Activated T-helper 1 cell treated with anti-CD3 and anti-CD28 coated beads, Interleukin-12 subunit alpha, Interleukin-12 subunit beta, Interleukin-2, Interleukin-4 antibody, amounts not matched to agents 30 ng/mL and 10 ng/mL and 1 ng/mL, durations not matched to agents 14 hours and 24 hours and 36 hours (primary cell): ENCODE results near the gene TSC22D4. TPM values are rescaled to one million over a fixed set of nuclear protein-coding genes. Genes with fewer than 3 reads are reported as not detected.

Experiments used
- DNase-seq: peaks from one replicate; pipeline ENCODE4 v3.0.0; 2021; ENCODE audit warnings: low spot score
- H3K27ac Mint-ChIP-seq: one replicate; pipeline ENCODE4 v1.8.0; 2021; ENCODE audit warnings: mild to moderate bottlenecking, mixed read lengths
- H3K27me3 Mint-ChIP-seq: one replicate; pipeline ENCODE4 v1.8.0; 2022; ENCODE audit warnings: mild to moderate bottlenecking, moderate library complexity, mixed read lengths; ENCODE audit not compliant: insufficient read depth
- H3K36me3 Mint-ChIP-seq: one replicate; pipeline ENCODE4 v1.8.0; 2021; ENCODE audit warnings: low read depth, mixed read lengths
- H3K4me1 Mint-ChIP-seq: one replicate; pipeline ENCODE4 v1.8.0; 2021; ENCODE audit warnings: low read depth, mixed read lengths
- H3K4me3 Mint-ChIP-seq: one replicate; pipeline ENCODE4 v1.8.0; 2021; ENCODE audit warnings: mild to moderate bottlenecking, moderate library complexity, mixed read lengths
- H3K9me3 Mint-ChIP-seq: one replicate; pipeline ENCODE4 v1.8.0; 2021; ENCODE audit warnings: mixed read lengths
- intact Hi-C: fragments of 100-400 bp; cut with micrococcal nuclease; formaldehyde crosslinking; loops from one replicate; pipeline ENCODE4 v1.15.1; 2024
- total RNA-seq: library from RNA; stranded (reverse); gene quantifications from 2 replicates; pipeline ENCODE4 v1.2.3, GENCODE V29; 2022

TSC22D4 gene
- total RNA-seq, 1 donor from 2014 or later, result 134 TPM

- Mint-ChIP-seq H3K27ac (no peak overlapping the region), H3K4me1 (peaks cover 8% of the 10 kb centered on the region), H3K4me3 (no peak overlapping the region), H3K9me3 (no peaks in the 10 kb centered on the region), H3K36me3 (no peaks in the 10 kb centered on the region), H3K27me3 (peaks cover 11% of the 10 kb centered on the region)
- DNase-seq, result no peak
- intact Hi-C loops, result no loop called here
These were observed 9.5 kb upstream of the TSC22D4 start for GRCh38 chr7:100488333-100489095.

GRCh38 chr7:100486753-100487446 lies 7.9 kb upstream of the TSC22D4 start:
- Mint-ChIP-seq H3K9me3 (no peaks in the 10 kb centered on the region), H3K36me3 (no peaks in the 10 kb centered on the region), H3K4me1 (peaks cover 8% of the 10 kb centered on the region), H3K4me3 (no peak overlapping the region), H3K27ac (no peak overlapping the region), H3K27me3 (peaks cover 11% of the 10 kb centered on the region)
- no peak for DNase-seq
- intact Hi-C loops, result no loop called here

- peaks cover 8% of the 10 kb centered on the region for H3K4me1 Mint-ChIP-seq
- no peaks in the 10 kb centered on the region for H3K36me3 Mint-ChIP-seq
- no peaks in the 10 kb centered on the region for H3K9me3 Mint-ChIP-seq
- DNase-seq, result no peak
- intact Hi-C loops, result no loop called here
- H3K4me3 Mint-ChIP-seq, result peak overlapping the region; percentile 45
- H3K27ac Mint-ChIP-seq, result no peak overlapping the region
- H3K27me3 Mint-ChIP-seq, result peaks cover 10% of the 10 kb centered on the region
These were observed 7.2 kb upstream of the TSC22D4 start for GRCh38 chr7:100486111-100486636.

- Mint-ChIP-seq H3K36me3 (no peaks in the 10 kb centered on the region), H3K27ac (no peak overlapping the region), H3K4me1 (peaks cover 8% of the 10 kb centered on the region), H3K4me3 (no peak overlapping the region), H3K9me3 (no peaks in the 10 kb centered on the region), H3K27me3 (peaks cover 9% of the 10 kb centered on the region)
- intact Hi-C loops, result no loop called here
- DNase-seq, result no peak
These were observed 6.5 kb upstream of the TSC22D4 start for GRCh38 chr7:100485471-100485876.

GRCh38 chr7:100484673-100485045 lies 5.6 kb upstream of the TSC22D4 start:
- intact Hi-C loops, result no loop called here
- Mint-ChIP-seq H3K9me3 (no peaks in the 10 kb centered on the region), H3K4me1 (peaks cover 9% of the 10 kb centered on the region), H3K4me3 (peak overlapping the region; percentile 62), H3K36me3 (no peaks in the 10 kb centered on the region), H3K27ac (peak overlapping the region; percentile 1), H3K27me3 (peaks cover 9% of the 10 kb centered on the region)
- no peak for DNase-seq

GRCh38 chr7:100483722-100484672 lies 5.0 kb upstream of the TSC22D4 start, which contains the start of gene NYAP1:
NYAP1 (plus strand) TSS chr7:100483927; CDS start chr7:100485312, 1,385 bp downstream.
- peaks cover 13% of the 10 kb centered on the region for H3K4me1 Mint-ChIP-seq
- no peaks in the 10 kb centered on the region for H3K36me3 Mint-ChIP-seq
- H3K4me3 Mint-ChIP-seq, result peak within 1 kb of the TSS; percentile 90
- intact Hi-C loops, result loop anchor here (1.0 kb wide), 3 partner anchors 15 to 75 kb away; no protein-coding TSS in a partner anchor
- peaks cover 9% of the 10 kb centered on the region for H3K27me3 Mint-ChIP-seq
- no peak for DNase-seq
- H3K9me3 Mint-ChIP-seq, result no peaks in the 10 kb centered on the region
- H3K27ac Mint-ChIP-seq, result peak within 1 kb of the TSS; percentile 24

GRCh38 chr7:100483090-100483721 lies 4.2 kb upstream of the TSC22D4 start:
- H3K9me3 Mint-ChIP-seq, result no peaks in the 10 kb centered on the region
- intact Hi-C loops, result loop anchor here (1.0 kb wide), 3 partner anchors 14 to 76 kb away; no protein-coding TSS in a partner anchor
- H3K27ac Mint-ChIP-seq, result peak overlapping the region; percentile 24
- H3K4me1 Mint-ChIP-seq, result peaks cover 13% of the 10 kb centered on the region
- peak; percentile 71 for DNase-seq
- no peaks in the 10 kb centered on the region for H3K36me3 Mint-ChIP-seq
- peaks cover 9% of the 10 kb centered on the region for H3K27me3 Mint-ChIP-seq
- peak overlapping the region; percentile 90 for H3K4me3 Mint-ChIP-seq

GRCh38 chr7:100482728-100483089 lies 3.7 kb upstream of the TSC22D4 start:
- Mint-ChIP-seq H3K27ac (peak overlapping the region; percentile 24), H3K4me1 (peaks cover 13% of the 10 kb centered on the region), H3K4me3 (peak overlapping the region; percentile 90), H3K36me3 (no peaks in the 10 kb centered on the region), H3K9me3 (no peaks in the 10 kb centered on the region), H3K27me3 (peaks cover 9% of the 10 kb centered on the region)
- intact Hi-C loops, result loop anchor here (1.0 kb wide), 3 partner anchors 13 to 77 kb away; no protein-coding TSS in a partner anchor
- DNase-seq, result no peak

GRCh38 chr7:100481466-100481865 lies 2.5 kb upstream of the TSC22D4 start:
- Mint-ChIP-seq H3K27me3 (peaks cover 9% of the 10 kb centered on the region), H3K4me1 (peaks cover 20% of the 10 kb centered on the region), H3K36me3 (peaks cover 7% of the 10 kb centered on the region), H3K27ac (no peak overlapping the region), H3K9me3 (no peaks in the 10 kb centered on the region), H3K4me3 (peak overlapping the region; percentile 1)
- no peak for DNase-seq
- intact Hi-C loops, result no loop called here

GRCh38 chr7:100477871-100478267 lies 1.1 kb downstream of the TSC22D4 start:
- H3K4me1 Mint-ChIP-seq, result peaks cover 46% of the 10 kb centered on the region
- H3K9me3 Mint-ChIP-seq, result no peaks in the 10 kb centered on the region
- intact Hi-C loops, result loop anchor here (2.0 to 5.0 kb wide), 4 partner anchors 197 to 375 kb away; partner anchors contain the start of genes GIGYF1 and SLC12A9
- H3K4me3 Mint-ChIP-seq, result peak overlapping the region; percentile 99
- H3K27ac Mint-ChIP-seq, result peak overlapping the region; percentile 93
- H3K36me3 Mint-ChIP-seq, result peaks cover 29% of the 10 kb centered on the region
- H3K27me3 Mint-ChIP-seq, result peaks cover 6% of the 10 kb centered on the region
- no peak for DNase-seq

GRCh38 chr7:100476903-100477870 lies 1.8 kb downstream of the TSC22D4 start:
- no peaks in the 10 kb centered on the region for H3K9me3 Mint-ChIP-seq
- peaks cover 1% of the 10 kb centered on the region for H3K27me3 Mint-ChIP-seq

More at GRCh38 chr7:100476903-100477870, 1.8 kb downstream of the TSC22D4 start:
- H3K27ac Mint-ChIP-seq, result peak overlapping the region; percentile 82
- peaks cover 31% of the 10 kb centered on the region for H3K36me3 Mint-ChIP-seq
- H3K4me1 Mint-ChIP-seq, result peaks cover 40% of the 10 kb centered on the region
- DNase-seq, result no peak
- H3K4me3 Mint-ChIP-seq, result peak overlapping the region; percentile 99
- intact Hi-C loops, result loop anchor here (5.0 kb wide), 2 partner anchors 215 to 250 kb away; partner anchors contain the start of gene GIGYF1
